HG02840 (cell line): ENCODE measurements around the gene FGF23.
"Not testable (repeated sequence)": the region's sequence is repeated elsewhere in the genome, so short reads cannot be mapped to it uniquely, and the experiment has no call there.

Experiments used
- ATAC-seq: cut with Tn5 transposase; IDR thresholded peaks from one replicate; pipeline ENCODE4 v1.9.1; 2021; ENCODE audit warnings: mild to moderate bottlenecking, moderate library complexity, moderate number of reproducible peaks; ENCODE audit not compliant: unreplicated experiment, low FRiP score

FGF23 gene

GRCh38 chr12:4379405-4379804 lies at the start of gene FGF23:
TSS of gene FGF23 (minus strand) at chr12:4379712. CDS start at chr12:4379582, 130 bp downstream.
- no peak for ATAC-seq

- no peak for ATAC-seq
Observed at GRCh38 chr12:4424422-4424821, 44.9 kb upstream of the FGF23 start.

- no peak for ATAC-seq
Observed at GRCh38 chr12:4423528-4424195, 44.1 kb upstream of the FGF23 start.

- ATAC-seq: no peak
Observed at GRCh38 chr12:4422985-4423384, 43.5 kb upstream of the FGF23 start.

GRCh38 chr12:4421590-4422031 lies 42.1 kb upstream of the FGF23 start:
- ATAC-seq: no peak

GRCh38 chr12:4420138-4420670 lies 40.7 kb upstream of the FGF23 start:
- ATAC-seq: no peak

- no peak for ATAC-seq
Observed at GRCh38 chr12:4418913-4419312, 39.4 kb upstream of the FGF23 start.

GRCh38 chr12:4417936-4418335 lies 38.4 kb upstream of the FGF23 start:
- ATAC-seq: no peak

- ATAC-seq: no peak
Observed at GRCh38 chr12:4417455-4417854, 37.9 kb upstream of the FGF23 start.

- no peak for ATAC-seq
Observed at GRCh38 chr12:4416276-4416675, 36.8 kb upstream of the FGF23 start.

GRCh38 chr12:4412465-4412864 lies 33.0 kb upstream of the FGF23 start:
- ATAC-seq: no peak

GRCh38 chr12:4412056-4412455 lies 32.5 kb upstream of the FGF23 start:
- no peak for ATAC-seq

GRCh38 chr12:4407136-4407535 lies 27.6 kb upstream of the FGF23 start:
- ATAC-seq: no peak

- not testable (repeated sequence) for ATAC-seq
Observed at GRCh38 chr12:4404877-4405637, 25.5 kb upstream of the FGF23 start.

- ATAC-seq: no peak
Observed at GRCh38 chr12:4402996-4403395, 23.5 kb upstream of the FGF23 start.

- ATAC-seq: no peak
Observed at GRCh38 chr12:4401117-4401516, 21.6 kb upstream of the FGF23 start.

GRCh38 chr12:4395818-4396217 lies 16.3 kb upstream of the FGF23 start:
- no peak for ATAC-seq

GRCh38 chr12:4393211-4393610 lies 13.7 kb upstream of the FGF23 start:
- no peak for ATAC-seq

- ATAC-seq: no peak
Observed at GRCh38 chr12:4392223-4392742, 12.8 kb upstream of the FGF23 start.

GRCh38 chr12:4388662-4389061 lies 9.2 kb upstream of the FGF23 start:
- ATAC-seq: no peak

GRCh38 chr12:4388032-4388431 lies 8.5 kb upstream of the FGF23 start:
- no peak for ATAC-seq
